ENCODE results near the gene ADI1.
"Not testable (repeated sequence)": the region's sequence is repeated elsewhere in the genome, so short reads cannot be mapped to it uniquely, and the experiment has no call there.

The ADI1 gene

DNA sequence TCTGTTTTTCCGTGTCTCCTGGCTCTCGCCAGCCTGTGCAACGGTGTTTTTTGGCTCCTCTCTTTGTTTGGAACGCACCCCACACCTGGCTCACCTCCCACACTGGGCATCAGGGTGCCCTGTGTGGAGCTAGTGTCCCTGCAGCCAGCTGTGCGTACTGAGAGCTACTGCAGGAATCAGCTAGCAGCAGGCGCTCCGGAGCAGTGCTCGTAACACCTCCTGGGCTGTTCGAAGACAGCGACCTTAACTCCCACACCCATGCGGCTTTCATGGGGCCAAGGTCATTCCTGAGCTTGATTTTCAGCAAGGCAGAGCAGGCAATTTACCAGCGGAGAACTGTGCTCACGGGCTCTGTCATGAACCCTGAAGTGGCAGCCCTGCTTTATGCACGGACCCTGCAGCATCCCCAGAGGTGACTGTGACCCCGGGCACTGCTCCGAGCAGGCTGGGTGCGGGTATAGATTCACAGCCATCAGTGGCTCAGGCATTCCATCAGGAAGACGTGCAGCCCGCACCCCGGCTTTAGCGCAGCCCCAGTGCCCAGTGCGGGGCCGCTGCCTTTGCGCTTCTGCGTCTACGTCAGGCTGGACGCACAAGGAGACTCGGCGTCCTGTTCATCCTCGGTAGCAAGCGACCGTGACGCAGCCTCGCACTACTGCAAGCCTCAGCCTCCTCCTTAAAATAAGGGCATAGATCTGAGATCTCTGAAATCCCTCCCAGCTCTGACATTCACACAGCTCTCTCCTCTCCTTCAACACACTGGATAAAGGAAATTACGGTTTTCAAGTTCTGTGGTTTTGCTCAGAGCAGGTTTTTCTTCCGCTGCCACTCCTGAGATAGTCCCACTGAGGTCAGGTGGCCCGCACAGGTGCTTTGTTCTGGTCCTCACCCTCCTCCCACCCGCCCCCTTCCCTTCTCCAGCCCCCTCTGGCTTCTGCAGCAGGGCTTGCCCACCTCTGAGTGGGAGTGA lies 58.2 kb downstream of the ADI1 start:
- DNase-seq: no peak

DNA sequence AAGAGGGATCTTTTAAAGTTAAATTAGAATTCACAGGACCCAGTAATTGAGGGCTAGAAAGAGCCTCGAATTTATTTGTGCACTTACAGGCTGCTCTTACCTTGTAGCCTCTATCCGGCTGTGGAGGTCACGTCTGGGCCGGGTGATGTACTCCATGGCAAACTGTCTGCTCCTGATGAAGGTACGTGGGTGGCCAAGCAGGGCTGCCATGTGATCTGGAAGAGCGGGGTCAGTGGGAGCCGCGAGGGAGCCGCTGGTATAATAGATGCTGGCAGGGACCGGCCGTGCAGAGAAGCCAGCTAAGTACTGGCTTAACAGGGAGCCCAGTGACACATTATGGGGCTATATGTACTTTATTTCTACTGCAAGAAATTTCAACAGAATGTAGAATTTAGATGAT lies 59.2 kb downstream of the ADI1 start:
- DNase-seq: no peak

DNA sequence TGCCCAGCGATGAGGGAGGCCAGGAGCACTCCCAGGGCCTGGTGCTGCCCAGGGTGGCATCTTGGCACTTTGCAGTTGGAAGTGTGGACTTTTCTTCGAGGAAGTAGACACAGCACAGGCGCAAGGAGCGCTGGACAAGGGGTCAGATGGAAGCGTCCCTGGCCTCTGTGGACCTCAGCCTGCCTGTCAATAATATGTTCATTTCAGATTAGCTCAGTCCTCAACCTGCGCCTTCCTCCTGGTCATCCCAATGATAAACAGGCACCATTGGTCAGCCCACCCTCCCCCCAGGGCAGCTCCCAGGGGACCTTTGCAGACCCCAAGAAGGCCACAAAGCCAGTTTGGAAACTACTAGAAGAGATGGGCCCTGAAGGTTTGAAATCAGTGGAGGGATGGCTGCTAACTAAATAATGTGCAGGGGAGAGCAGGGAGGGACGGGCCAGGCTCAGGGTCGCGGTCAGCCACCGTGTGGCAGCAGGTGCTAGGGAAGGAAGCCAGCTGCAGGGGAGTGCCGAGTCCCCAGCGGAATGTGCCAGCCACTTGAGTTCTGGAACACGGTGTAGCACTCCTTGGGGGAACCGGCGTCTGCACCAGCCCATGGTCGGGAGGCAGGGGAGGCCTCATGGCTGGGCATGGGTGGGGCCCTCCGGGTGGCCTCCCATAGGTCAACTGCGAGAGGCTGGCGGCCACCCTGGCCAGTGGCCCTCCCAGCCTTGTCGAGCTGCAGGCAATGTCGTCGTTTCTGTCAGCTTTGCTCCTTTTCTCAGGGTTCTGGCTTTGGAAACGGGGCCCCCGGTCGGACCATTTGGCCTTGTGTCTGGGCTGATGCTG lies 59.9 kb downstream of the ADI1 start:
- DNase-seq: no peak

DNA sequence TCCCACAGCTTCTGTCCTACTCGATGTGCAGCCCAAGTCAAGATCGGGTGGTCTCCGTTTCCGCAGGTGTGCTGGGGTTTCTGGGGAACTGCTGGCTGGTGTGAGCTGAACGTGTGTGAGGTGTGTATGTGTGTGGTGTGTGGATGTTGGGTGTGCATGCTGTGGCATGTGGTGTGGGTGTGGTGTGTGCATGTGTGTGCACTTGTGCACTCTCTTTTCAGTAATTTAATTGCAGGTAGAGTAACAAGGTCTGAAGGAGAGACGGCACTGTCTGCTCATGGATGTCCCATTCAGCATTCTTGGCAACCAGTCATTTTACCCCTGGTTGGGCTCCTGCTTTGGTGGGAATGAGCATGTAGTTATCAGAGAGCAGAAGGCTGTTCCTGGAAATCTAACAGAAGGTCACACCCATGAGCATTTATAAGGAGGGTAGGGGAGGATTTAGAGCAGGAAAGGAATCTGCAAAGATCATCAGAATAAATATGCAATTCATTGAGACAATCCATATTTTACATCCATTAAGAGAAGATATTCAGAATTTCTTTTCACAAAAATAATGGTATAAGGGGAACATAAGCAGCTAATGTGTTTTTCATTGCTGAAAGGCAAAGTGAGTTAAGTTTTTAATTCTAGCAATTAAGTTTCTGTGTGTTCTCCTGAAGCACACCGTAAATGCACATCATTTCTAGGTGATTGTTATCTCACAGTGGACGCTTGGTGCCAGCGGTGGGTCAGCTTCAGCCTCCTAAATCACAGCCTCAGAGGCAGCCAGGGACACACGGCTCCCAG lies 60.7 kb downstream of the ADI1 start:
- no peak for DNase-seq

DNA sequence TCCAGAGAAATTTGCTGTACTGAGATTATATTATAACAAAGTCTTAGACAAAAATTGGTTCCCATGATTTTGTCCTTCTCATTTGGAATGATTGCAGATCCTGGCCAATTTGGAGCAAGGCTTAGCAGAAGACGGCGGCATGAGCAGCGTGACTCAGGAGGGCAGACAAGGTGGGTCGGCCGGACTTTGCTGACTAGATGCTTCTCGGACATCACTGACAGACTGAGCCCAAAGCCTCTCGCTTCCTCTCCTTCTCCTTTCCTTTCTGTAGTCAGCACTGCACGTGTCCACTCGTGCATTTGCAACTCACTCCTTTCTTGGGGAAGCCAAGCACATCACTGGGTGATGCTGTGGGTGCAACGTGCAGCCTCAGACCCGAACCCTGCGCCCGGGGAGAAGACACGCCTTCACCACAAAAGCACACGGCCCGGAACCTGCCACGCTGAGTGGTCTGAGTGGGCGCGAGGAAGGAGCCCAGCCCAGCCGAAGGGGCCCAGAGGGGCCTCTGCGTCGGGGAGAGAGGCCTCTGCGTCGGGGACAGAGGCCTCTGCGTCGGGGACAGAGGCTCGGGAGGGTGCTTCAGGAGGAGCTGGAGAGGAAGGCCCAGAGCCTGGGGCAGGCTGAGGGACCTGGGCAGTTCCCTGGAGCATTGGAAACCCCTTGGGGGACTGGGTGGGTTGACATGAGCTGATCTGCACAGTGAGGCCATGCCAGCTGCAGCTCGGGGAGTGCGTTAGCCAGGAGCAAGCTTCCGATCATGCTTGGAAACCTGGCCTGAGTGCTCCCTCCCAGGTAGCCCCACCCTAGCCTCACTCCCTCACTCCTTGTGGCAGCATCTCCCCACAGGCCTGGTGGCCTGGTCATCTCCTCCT lies 61.6 kb downstream of the ADI1 start:
- no peak for DNase-seq

DNA sequence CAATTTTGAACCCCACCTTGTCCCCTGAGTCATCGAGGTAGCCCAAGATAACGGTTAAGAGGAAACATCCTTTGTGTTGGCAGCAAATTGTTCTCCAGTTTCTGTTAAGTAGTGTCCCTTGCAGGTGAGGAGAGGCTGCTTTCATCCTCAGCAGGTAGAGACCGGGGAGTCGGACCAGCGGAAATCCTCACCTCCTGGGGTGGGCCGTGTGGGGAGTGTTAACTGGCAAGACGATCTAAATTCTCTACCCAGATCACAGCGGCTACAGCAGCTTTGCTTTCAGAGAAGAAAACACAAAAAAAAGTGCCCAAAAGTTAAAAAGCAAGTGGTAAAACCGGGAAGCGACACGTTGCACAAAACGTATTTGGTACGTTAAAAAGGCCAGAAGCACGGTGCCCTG lies 63.2 kb downstream of the ADI1 start:
- no peak for DNase-seq

DNA sequence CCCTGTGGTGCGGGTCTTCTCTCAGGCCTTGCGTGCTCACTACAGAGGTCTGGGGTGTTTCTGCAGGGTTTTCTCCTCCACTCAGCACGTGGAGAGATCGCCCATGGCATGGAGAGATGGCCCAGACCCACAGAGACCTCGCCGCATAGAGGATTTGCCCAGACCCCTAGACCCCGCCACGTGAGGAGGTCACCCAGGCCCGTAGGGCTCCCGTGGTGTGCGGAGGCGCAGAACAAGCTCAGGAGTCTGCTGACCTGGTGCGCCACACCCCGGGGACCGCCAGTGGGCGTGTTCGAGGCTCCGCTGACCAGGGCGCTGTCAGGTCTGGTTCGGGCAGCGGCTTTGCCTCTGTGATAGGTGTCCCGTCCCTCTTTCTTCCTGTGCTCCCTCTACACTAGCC lies 64.5 kb downstream of the ADI1 start:
- DNase-seq: no peak

DNA sequence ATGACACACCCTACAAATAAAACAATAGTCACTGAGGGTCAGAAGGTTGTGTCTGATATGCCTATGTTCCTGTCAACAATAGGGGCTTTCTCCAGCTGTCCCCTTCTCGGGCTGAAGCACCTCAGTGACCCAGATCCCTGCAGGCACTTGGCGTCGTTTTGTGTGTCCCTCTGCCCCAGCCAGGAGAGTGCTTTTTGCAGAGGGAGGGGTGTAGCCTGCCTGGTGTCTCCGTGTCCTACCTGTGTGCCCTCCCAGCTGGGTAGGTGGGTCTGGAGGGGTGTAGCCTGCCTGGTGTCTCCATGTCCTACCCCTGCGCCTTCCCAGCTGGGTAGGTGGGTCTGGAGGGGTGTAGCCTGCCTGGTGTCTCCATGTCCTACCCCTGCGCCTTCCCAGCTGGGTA lies 65.3 kb downstream of the ADI1 start:
- DNase-seq: not testable (repeated sequence)

DNA sequence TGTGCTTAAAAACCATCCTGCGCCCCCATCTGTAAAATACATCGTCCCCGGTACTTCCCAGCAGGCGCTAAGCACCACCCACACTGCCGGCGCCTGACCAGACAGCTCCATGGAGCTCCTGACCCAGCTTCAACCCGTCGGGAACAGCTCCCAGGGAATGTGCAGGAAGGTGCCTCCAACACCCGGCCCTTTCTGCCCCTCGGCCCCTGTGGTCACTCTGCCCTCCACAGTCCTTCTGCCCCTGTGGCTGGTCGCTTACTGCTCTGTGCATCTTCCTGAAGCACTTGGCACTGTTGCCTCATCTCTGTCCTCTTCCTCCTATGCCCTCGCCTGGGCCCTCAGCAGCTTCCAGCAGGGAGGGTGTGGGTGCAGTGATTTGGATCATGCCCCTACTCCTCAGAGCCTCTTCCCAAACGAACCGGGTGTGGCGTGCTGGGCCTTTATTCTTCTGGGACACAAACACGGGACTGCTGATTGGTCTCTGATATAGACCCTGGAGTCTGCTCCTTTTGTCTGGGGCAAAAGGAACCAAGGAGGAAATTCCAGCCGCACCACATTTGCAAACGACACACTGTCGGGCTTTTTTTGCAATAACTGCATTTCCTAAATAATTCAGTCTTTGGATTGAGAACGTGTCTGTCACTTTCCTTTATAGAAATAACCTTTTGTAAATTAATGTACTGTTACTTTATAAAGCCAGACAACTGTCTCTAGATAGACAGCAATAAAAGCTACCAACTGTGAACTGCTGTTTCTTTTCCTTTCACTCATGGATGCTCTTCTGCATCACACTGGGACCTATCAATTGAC lies 65.9 kb downstream of the ADI1 start:
- no peak for DNase-seq

DNA sequence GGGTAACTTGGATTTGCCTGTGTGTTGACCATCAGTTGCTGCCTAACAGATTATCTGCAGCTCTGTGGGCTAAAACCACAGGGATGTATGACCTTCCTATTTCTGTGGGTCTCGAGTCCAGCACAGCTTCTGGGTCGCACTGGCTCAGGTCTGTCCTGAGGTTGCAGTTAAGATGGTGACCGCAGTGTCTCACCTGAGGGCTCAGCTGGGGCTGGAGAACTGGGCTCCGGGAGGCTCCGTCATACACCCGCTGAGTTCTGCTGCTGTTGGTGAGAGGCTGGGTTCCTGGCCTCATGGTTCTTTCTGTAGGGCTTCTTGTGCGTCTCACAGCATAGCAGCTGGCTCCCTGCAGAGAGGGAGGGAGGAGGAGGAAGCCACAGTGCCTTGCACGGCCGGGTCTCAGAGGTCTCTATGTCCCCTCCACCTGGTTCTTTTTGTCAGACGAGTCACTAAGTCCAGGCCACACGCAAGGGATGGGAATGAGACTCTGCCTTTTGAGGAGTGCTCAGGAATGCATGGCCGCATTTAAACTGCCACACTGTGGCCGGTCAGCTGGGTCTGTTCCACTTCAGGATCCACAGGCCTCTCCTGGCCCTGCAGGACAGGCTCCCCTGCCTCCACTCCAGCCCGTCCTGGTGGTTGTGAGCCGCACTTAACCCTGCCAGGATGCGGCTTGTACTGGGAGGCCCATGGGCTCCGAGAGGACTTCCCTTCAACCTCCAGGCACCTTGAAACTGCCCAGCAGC lies 67.2 kb downstream of the ADI1 start:
- no peak for DNase-seq

DNA sequence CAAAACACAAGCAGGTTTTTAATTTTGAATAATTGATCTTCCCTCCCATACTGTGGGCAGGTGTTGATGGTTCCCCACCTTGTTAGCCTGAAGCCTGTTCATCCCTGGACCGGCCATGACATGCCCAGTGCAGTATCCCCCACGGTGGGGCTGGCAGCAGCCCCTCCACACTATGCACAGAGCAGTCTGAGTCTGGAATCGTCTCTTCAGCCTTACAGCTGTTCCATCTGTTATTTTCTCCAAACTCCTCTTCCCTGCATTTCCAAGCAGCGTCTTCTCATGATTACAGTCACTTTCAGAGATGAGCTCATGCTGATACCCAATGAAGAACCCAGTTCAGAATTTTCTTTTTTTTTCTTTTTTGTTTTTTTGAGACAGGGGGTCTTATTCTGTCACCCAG lies 68.2 kb downstream of the ADI1 start:
- no peak for DNase-seq

DNA sequence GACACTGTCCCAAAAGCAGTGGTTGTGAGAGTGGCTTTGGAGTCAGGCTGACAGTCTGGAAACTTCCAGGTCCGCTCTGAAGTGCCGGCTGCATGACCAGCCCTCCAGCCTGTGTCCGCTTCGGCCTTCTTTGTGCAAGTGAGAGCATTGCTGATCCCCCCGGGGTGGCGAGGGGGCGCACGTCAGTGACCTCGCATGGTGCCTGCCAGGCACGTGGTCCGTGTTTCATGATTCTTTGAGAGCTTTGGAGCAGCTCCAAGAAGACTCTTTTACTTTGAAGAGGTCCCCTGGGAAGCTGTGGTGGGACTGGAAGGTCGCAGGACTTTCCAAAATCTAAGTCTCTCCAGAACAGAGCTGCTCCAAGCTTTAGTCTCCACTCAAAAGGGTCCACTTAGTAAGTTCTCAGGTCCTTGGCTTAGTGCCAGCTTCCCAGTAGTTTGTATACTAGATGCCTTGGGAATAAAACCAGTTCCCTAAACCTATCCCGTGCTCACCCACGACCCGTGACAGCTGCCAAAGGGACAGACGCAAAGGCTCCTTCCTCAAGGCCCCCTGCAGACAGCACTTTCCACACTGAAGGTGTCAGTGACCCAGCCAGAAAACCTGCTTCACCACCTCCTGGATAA lies 68.8 kb downstream of the ADI1 start:
- no peak for DNase-seq

DNA sequence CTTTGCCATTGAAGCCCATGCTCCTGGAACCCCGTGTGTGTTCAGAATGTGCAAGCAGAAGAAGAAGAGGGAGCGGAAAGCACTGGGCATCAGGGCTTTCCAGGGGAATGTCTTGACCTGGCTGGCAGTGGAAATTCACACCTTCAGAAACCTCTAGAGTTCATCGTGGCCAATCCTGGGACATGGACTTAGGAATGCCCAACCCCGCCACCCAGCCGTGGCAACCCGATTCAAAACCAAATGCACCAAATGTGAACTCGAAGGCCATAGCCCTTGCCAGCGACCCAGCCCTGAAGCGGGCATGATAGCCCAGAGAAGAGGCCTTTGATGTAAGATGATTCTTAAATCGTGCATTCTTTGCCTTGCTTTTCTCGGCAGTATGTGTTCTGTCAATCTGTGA lies 69.4 kb downstream of the ADI1 start:
- no peak for DNase-seq

DNA sequence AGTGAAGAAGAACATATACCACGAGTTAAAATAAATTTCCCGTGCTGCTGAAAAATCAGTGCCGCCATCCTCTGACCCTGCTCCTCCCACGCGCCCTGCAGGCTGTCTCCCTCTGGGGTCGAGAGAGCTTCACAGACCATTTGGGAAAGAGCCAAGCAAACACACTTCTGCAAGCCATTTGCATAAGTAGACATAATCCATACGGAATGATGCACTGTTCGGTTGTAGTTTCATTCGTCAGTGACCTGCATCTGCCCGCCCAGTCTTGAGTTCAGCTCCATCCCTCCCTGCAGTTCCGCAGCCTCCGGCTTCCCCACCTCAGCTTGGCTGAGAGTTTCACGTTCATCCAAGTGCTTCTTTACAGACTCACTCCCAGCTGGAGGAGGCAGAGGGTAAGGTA lies 70.2 kb downstream of the ADI1 start:
- DNase-seq: no peak

DNA sequence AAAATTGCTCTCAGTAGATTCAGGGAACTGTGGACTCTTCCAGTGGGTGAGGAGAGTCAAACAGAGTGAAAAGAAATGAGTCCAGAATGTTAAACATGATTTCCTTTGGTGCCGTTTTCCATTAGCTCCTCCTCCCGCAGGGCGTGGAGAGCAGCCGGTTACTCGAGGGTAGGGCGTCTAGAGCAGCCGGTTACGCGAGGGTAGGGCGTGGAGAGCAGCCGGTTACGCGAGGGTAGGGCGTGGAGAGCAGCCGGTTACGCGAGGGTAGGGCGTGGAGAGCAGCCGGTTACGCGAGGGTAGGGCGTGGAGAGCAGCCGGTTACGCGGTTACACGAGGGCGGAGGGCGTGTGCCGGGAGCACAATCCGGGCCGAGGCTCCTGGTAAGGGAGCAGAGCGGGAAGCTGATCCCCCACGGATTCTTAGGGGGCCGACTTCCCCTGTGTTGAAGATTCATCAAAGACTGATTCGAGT lies 70.9 kb downstream of the ADI1 start:
- DNase-seq: not testable (repeated sequence)

DNA sequence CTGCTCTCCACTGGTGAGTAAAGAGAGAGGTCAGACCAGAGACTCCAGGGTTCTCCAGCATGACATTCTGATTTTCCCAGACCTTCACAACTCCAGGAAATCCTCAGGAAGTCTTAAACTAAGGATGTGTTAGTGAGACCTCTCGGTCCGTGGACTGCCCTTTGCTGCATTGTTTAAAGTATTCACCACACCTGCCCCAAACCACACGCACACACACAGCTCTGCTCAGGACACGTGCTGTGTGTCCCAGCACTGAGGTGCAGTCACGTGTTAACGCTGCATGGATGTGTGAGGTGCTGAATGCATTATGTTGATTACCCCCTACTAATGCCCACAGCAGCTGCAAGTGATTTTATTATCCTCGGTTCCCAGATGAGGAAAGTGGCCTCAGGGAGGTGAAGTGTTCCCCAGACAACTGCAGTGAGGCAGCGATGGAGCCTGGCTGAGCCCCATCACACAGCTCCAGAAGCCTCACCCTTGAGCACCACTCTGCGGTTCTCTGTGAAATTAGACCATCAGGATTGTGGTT lies 71.5 kb downstream of the ADI1 start:
- DNase-seq: no peak
